HG03442 (cell line): ENCODE results near the gene PPDPF.
"Not testable (repeated sequence)": the region's sequence is repeated elsewhere in the genome, so short reads cannot be mapped to it uniquely, and the experiment has no call there.

ENCODE experiments used
- ATAC-seq: cut with Tn5 transposase; IDR thresholded peaks from one replicate; pipeline ENCODE4 v1.9.1; 2021; ENCODE audit warnings: mild to moderate bottlenecking, moderate library complexity; ENCODE audit not compliant: unreplicated experiment

PPDPF gene

DNA sequence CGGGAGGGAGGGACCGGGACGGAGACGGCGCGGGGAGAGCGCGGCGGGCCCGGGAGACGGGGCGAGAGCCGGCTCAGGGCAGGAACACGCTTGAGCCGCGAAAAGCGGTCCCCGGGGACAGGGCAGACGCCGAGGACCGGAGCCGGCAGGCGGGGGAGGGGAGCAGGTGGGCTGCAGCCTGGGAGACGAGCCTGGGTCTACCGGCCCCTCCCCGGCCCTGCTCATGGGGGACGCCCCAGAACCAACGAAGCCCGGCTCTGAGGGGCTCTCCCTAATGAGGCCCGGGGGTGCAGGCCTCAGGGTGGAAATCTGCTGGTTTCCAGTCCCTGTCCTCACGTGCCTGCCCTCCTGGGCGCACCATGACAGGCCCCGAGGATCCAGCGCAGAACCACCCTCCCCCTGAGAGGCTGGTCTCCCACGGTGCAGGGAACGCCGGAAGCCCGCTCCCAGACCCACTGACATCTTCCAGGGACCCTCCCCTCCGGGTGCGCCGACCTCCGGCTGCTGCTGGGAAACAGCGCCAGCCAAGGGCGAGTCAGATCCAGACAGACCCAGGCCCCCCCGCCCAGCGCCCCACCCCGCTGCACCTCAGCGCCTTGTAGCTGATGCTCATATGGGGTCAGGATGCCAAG is 21.1 kb upstream of the PPDPF start:
- no peak for ATAC-seq

DNA sequence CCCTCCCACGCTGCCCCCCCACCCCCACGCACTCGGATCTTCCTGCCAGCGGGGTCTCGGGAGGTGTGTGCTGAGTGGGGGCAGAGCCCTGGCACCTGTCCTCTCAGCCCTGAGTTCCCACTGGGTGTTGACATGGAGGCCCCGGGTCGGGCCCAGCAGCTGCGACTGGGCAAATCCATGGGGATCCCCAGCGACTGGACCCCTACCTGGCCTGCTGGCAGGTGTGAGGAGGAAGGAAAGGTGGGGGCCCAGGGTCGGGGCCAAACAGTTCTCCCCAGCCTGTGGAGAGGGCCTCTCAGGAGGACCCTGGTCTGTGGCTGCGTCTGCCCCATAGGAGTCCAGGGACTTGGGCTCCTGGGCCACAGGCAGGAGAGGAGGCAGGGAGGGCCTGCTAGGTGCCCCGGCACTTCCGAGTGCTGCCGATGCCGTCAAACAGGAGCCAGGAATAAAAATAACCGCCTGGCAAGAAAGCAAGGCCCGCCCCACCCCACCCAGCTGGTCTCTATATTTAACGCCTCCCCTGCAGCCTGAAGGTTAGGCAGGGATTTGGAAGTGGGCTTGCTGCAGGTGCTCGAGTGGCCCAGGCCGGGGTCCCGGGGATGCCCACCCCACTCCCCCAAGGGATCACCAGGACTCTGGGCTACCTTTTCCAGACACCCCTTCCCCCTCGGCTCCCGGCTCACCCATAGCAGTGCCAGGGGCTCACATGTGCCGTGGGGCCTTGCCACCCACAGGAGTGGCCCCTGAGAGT is 20.2 kb upstream of the PPDPF start:
- ATAC-seq = no peak

- no peak for ATAC-seq
These were observed 19.4 kb upstream of the PPDPF start for GRCh38 chr20:63500902-63501817.

DNA sequence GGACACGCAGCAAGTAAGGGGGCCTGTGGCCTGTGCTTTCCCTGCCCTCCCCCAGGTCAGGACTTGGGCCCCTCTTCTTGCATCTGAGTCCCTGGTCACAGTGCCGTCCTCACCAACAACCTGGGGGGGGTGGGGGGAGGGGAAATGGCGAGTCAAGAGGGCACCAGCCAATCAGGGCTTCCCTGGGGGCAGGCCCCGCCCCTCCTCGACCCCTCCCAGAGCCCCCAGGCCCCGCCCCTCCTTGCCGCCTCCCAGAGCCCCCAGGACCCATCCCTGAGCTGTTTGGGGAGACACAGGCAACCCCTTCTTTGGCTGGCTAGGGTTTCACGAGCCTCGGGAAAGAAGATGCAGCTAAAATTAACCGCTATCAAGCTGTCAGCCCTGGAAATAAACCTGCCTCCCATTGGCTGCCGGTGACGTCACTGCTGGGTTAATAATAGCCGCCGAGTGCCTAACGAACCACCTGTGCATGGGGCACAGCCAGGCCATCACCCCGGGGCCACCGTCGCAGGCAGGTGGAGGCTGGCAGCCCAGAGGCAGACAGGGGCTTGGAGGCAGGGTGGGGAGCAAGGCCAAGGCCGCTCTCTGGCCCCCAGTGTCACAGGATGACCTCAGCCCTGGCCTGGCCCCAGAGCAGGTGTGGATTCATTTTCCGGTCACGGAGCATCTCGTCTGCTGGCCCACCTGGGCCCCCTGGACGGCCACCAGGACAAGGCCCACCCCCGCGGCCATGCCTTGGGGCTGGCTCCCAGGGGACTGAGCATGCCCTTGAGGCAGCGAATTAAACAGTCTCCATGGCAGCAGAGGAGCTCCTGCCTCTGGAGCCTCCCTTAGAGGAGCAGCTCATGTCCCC is 18.5 kb upstream of the PPDPF start:
- ATAC-seq = no peak

DNA sequence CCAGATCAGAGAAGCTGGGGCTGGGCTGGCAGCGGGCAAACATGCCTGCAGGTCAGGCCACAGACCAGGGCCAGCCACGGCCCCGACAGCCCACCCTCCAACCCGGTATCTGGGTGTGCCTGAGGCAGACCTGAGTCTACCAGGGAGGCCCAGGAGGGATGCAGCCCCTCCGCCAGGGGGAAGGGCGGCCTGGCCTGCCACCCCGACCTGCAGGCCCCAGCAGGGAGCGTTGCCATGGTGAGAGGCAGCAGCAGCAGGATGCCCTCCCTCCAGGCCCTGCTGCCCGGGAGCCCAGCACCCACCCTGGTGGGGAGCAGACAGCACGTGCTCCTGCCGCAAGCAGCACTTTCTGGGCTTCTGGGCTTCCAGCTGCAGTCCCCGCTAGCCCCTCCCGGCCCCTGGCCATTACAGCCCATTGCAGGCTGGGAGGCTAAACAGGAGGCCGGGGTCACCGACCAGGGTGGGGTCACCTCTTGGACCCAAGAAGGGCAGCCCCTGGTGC is 17.8 kb upstream of the PPDPF start:
- ATAC-seq = no peak

DNA sequence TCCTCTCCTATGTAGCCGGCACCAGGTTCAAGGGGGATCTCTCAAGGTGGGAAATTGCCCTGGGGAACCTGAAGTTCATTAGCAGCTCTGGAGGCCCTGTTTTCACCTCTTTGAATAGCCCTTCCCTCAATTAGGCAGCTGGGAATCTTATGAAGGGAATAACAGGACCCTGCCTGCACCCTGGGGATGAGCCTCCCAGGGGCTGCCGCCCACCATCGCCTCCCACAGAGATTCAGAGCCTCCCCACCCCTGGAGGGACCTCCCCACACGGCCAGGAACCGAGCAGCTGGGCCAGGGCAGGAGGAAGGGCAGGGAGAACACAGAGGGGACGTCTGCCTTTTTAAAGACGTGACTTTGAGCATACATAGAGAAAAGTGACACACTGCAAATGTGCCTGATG is 17.0 kb upstream of the PPDPF start:
- no peak for ATAC-seq

- ATAC-seq = no peak
These were observed 15.9 kb upstream of the PPDPF start for GRCh38 chr20:63504642-63505041.

DNA sequence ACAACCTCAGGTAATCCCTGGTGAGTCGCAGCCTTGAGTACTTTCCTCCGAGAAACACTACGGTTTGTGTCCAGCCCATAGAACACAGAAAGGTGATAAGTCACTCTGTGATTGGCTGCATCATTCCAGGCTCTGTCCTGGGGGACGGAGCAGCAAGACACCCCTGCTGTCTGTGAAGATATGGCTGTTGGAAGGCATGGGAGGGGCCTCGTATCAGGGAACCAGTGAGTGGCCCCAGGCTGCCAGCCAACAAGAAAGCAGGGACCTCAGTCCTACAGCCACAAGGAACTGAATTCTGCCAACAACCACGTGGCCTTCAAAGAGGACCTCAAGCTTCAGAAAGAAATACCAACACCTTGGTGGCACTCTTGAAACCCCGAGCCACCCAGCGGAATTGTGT is 15.3 kb upstream of the PPDPF start:
- ATAC-seq = no peak

DNA sequence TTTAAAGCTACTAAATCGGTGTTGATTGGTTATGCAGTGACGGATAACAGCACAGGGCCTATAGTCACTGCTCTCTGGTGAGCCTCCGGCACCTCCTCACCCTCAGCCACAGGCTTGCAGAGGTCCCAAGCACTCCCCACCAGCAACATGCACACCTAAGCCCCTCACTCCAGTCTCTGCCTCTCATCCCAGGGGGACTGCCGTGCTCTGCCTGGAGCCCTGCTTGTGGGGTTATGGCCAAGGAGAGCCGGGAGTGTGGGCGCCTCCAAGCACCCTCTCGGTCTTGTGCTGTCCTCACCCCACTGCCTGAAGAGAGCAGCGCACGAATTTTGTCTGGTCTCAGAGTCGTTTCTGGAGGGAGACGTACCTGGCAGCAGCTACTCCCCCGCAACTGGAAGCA is 14.8 kb upstream of the PPDPF start:
- no peak for ATAC-seq

GRCh38 chr20:63507083-63507743 is 13.4 kb upstream of the PPDPF start:
- no peak for ATAC-seq

GRCh38 chr20:63508072-63508768 is 12.3 kb upstream of the PPDPF start:
- no peak for ATAC-seq

DNA sequence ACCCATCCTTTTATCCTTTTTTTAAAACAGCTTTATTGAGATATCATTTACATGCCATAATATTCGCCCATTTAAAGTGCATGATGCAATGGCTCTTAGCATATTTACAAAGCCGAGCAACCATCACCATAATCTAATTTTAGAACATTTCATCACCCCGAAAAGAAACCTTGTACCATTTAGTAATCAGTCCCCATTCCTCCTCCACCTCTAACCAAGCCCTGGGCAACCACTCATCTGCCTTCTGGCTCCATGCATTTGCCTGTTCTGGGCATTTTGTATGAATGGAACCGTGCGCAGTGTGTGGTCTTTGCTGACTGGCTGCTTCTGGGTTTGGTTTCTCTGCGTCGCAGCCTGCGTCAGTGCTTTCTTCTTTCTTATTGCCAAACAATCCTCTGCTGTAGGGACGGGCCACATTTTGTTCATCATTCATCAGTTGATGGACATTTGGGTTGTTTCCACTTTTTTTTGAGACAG is 11.4 kb upstream of the PPDPF start:
- ATAC-seq = no peak

DNA sequence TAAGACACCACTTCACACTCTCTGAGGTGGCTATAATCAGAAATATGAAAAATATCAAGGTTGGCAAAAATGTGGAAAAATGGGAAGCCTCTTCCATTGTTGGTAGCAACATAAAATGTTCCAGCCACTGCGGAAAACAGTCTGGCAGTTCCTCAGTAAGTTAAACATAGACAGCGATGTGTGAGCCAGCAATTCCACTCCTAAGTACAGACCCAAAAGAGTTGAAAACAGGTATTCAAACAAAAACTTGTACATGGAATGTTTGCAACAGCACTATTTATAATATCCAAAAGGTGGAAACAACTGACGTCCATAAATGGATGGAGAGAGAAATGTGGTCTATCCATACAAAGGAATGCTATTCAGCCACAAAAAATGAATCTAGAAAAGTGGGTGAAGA is 7.4 kb upstream of the PPDPF start:
- no peak for ATAC-seq

DNA sequence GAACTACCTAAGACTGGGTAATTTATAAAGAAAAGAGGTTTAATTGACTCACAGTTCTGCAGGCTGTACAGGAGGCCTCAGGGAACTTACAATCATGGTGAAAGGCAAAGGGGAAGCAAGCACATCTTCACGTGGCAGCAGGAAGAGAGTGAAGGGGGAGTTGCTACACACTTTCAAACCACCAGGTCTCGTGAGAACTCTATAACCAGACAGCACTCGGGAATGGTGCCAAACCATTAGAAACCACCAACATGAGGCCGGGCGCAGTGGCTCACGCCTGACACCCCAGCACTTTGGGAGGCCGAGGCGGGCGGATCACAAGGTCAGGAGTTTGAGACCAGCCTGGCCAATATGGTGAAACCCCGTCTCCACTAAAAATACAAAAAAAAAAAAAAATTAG is 6.0 kb upstream of the PPDPF start:
- not testable (repeated sequence) for ATAC-seq

- no peak for ATAC-seq
These were observed 2.9 kb upstream of the PPDPF start for GRCh38 chr20:63517376-63518309.

DNA sequence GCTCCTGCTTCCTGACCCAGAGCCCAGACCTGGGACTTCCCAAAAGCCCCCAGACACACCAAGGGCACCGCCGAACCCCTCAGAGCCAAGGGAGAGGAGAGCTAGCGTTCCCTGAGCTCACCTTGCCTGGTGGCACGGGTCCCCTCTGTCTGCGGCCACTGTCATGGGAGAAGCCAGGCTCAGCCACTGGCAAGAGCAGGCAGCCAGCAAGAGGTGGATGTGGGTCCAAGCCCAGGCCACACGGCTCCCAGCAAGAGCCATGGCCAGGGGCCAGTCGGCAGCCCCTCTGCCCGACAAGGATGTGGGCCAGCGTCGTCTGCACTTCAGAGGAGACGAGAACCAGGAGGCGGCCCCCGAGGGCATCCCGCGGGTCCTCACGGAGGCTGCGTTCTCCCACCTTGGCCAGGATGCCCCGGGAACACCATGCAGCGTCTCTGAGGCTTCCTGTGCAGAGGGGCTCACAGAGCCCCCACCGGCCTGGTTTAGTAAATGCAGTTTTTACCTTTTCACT is 2.2 kb upstream of the PPDPF start:
- no peak for ATAC-seq

- ATAC-seq = no peak
These were observed 1.5 kb upstream of the PPDPF start for GRCh38 chr20:63518946-63519667.
